ENCODE data around the gene AGPAT1.

AGPAT1 gene

DNA sequence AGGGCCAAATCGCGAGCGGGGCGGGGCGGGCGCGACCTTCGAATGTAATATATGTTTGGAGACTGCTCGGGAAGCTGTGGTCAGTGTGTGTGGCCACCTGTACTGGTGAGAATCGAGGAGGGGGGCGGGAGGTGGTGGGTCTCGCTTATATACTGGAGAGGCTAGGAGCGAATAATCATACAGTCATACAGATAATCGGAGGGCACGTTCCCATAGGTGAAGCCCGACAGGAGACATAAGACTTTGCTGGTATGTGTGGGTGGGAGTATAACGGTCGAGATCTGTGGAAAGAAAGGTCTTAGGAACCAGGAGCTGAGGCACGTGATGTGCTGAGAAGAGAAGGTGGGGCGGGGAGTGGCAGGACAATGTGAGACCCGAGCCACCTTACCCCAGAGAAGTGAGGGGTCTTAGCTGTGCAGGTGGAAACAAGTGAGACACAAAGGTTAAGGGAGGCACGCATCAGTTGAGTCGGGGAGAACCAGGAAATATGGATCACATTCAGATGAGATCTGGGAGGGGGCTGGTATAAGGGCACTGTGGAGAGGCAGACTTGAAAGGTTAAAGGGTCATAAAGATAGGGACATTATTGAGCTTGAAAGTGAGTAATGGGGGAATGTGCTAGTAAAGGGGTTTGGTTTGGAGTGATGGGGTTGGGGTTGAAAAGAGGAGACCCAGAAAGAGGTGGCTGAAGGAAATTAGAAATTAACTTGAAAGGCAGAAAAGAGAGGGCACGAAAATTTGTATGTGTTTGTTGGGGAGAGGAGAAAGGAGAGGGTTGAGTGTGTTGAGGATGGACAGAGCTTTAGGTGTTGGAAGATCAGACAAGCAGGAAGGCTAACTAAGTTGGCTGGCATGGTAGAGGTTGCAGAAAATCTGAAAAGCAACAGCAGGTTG, 2.9 kb upstream of the AGPAT1 start:
- Histone ChIP-seq H3K4me1 (ENCODE audit: control insufficient read depth in 1 of 2, insufficient read depth in 2 of 2, low read length in 2 of 2) (peaks cover 43 to 53% of the 10 kb centered on the region in 2 donors), H3K4me3 (ENCODE audit: low read depth in 1 of 2, low read length in 2 of 2) (peak overlapping the region; percentile 85 to 98), H3K27me3 (ENCODE audit: control insufficient read depth in 1 of 2, insufficient read depth in 2 of 2, low read length in 2 of 2) (no peaks in the 10 kb centered on the region), H3K9ac (ENCODE audit: low read depth in 1 of 2, low read length in 2 of 2) (peak overlapping the region; percentile 81 to 95), H3K36me3 (ENCODE audit: control insufficient read depth in 1 of 2, insufficient read depth in 2 of 2, low read length in 2 of 2) (peaks cover 8 to 29% of the 10 kb centered on the region in 2 donors), H3K9me3 (ENCODE audit: control insufficient read depth in 1 of 2, low read length in 2 of 2) (no peaks in the 10 kb centered on the region), H3K27ac (ENCODE audit: low read depth, low read length) (peak overlapping the region; percentile 94)

GRCh38 chr6:32177788-32178546, 2.1 kb upstream of the AGPAT1 start, which contains the start of gene RNF5:
TSS of gene RNF5 (plus strand) at chr6:32178405. CDS start at chr6:32178512, 107 bp downstream.
- H3K27me3 ChIP-seq (ENCODE audit: control insufficient read depth in 1 of 2, insufficient read depth in 2 of 2, low read length in 2 of 2): no peaks in the 10 kb centered on the region
- H3K9ac ChIP-seq (ENCODE audit: low read depth in 1 of 2, low read length in 2 of 2): peak within 1 kb of the TSS; percentile 84 to 95
- H3K27ac ChIP-seq (ENCODE audit: low read depth, low read length): peak within 1 kb of the TSS; percentile 94
- no peaks in the 10 kb centered on the region for H3K9me3 ChIP-seq (ENCODE audit: control insufficient read depth in 1 of 2, low read length in 2 of 2)
- peak within 1 kb of the TSS; percentile 85 to 98 for H3K4me3 ChIP-seq (ENCODE audit: low read depth in 1 of 2, low read length in 2 of 2)
- H3K36me3 ChIP-seq (ENCODE audit: control insufficient read depth in 1 of 2, insufficient read depth in 2 of 2, low read length in 2 of 2): peaks cover 8 to 21% of the 10 kb centered on the region in 2 donors
- H3K4me1 ChIP-seq (ENCODE audit: control insufficient read depth in 1 of 2, insufficient read depth in 2 of 2, low read length in 2 of 2): peaks cover 47 to 57% of the 10 kb centered on the region in 2 donors

GRCh38 chr6:32177183-32177787, 1.4 kb upstream of the AGPAT1 start:
- H3K27ac ChIP-seq (ENCODE audit: low read depth, low read length): peak overlapping the region; percentile 94
- H3K27me3 ChIP-seq (ENCODE audit: control insufficient read depth in 1 of 2, insufficient read depth in 2 of 2, low read length in 2 of 2): no peaks in the 10 kb centered on the region
- peaks cover 51 to 59% of the 10 kb centered on the region in 2 donors for H3K4me1 ChIP-seq (ENCODE audit: control insufficient read depth in 1 of 2, insufficient read depth in 2 of 2, low read length in 2 of 2)
- no peaks in the 10 kb centered on the region for H3K9me3 ChIP-seq (ENCODE audit: control insufficient read depth in 1 of 2, low read length in 2 of 2)
- peak overlapping the region; percentile 78 to 85 for H3K4me3 ChIP-seq (ENCODE audit: low read depth in 1 of 2, low read length in 2 of 2)
- peak overlapping the region; percentile 80 to 84 for H3K9ac ChIP-seq (ENCODE audit: low read depth in 1 of 2, low read length in 2 of 2)
- peaks cover 8 to 14% of the 10 kb centered on the region in 2 donors for H3K36me3 ChIP-seq (ENCODE audit: control insufficient read depth in 1 of 2, insufficient read depth in 2 of 2, low read length in 2 of 2)

- Histone ChIP-seq H3K36me3 (ENCODE audit: control insufficient read depth in 1 of 2, insufficient read depth in 2 of 2, low read length in 2 of 2) (peaks cover 8 to 13% of the 10 kb centered on the region in 2 donors), H3K9me3 (ENCODE audit: control insufficient read depth in 1 of 2, low read length in 2 of 2) (no peaks in the 10 kb centered on the region), H3K27ac (ENCODE audit: low read depth, low read length) (peak overlapping the region; percentile 94), H3K9ac (ENCODE audit: low read depth in 1 of 2, low read length in 2 of 2) (peak overlapping the region; percentile 80 to 84), H3K27me3 (ENCODE audit: control insufficient read depth in 1 of 2, insufficient read depth in 2 of 2, low read length in 2 of 2) (no peaks in the 10 kb centered on the region), H3K4me1 (ENCODE audit: control insufficient read depth in 1 of 2, insufficient read depth in 2 of 2, low read length in 2 of 2) (peaks cover 51 to 55% of the 10 kb centered on the region in 2 donors), H3K4me3 (ENCODE audit: low read depth in 1 of 2, low read length in 2 of 2) (peak overlapping the region; percentile 78 to 85)
Measured at GRCh38 chr6:32176476-32177182, 745 bp upstream of the AGPAT1 start.

DNA sequence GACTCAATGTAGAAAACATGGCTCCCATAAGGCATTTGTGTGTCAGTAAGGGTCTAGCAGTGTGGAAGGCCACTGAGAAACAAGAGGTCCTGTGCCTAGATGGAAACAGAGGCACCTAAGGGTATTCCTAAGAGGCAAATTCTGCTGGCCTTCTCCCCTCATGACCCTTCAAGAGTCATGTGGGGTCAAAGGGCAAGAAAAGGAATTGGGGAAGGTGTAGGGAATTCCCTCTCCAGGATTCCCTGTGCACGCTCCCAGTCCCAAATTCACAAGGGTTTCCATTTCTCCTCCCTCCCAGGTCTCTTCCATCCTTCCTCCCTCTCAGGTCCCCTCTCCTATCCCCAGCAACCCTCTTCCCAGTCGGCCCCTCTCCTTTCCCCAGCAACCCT, 568 bp downstream of the AGPAT1 start:
- Histone ChIP-seq H3K4me1 (ENCODE audit: control insufficient read depth in 1 of 2, insufficient read depth in 2 of 2, low read length in 2 of 2) (peaks cover 46 to 51% of the 10 kb centered on the region in 2 donors), H3K36me3 (ENCODE audit: control insufficient read depth in 1 of 2, insufficient read depth in 2 of 2, low read length in 2 of 2) (peaks cover 7 to 17% of the 10 kb centered on the region in 2 donors), H3K27me3 (ENCODE audit: control insufficient read depth in 1 of 2, insufficient read depth in 2 of 2, low read length in 2 of 2) (no peaks in the 10 kb centered on the region), H3K9me3 (ENCODE audit: control insufficient read depth in 1 of 2, low read length in 2 of 2) (no peaks in the 10 kb centered on the region), H3K9ac (ENCODE audit: low read depth in 1 of 2, low read length in 2 of 2) (peak overlapping the region; percentile 84 to 98), H3K27ac (ENCODE audit: low read depth, low read length) (no peak overlapping the region), H3K4me3 (ENCODE audit: low read depth in 1 of 2, low read length in 2 of 2) (peak overlapping the region; percentile 85 to 91)

DNA sequence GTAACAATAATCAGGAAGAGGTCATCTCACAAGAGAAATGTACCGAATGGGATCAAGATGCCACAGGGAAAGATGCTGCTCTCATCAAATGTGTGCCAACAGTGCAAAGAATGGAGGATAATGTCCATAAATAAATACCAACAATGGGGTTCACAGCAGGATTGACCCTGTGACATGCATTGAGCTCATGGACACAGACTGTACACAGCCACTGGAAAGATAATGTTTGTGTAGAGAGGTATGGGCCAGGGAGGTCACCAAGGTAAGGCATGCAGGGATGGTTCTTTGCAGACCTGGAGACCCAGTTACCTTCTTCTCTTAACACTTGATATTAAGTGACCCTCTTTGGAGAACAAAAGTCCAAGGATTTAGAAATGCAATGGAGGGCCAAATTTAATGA, 1.5 kb downstream of the AGPAT1 start:
- Histone ChIP-seq H3K4me3 (ENCODE audit: low read depth in 1 of 2, low read length in 2 of 2) (peak overlapping the region in 1 of 2 donors; percentile 85), H3K36me3 (ENCODE audit: control insufficient read depth in 1 of 2, insufficient read depth in 2 of 2, low read length in 2 of 2) (peaks cover 14 to 21% of the 10 kb centered on the region in 2 donors), H3K9ac (ENCODE audit: low read depth in 1 of 2, low read length in 2 of 2) (no peak overlapping the region), H3K9me3 (ENCODE audit: control insufficient read depth in 1 of 2, low read length in 2 of 2) (no peaks in the 10 kb centered on the region), H3K27ac (ENCODE audit: low read depth, low read length) (no peak overlapping the region), H3K27me3 (ENCODE audit: control insufficient read depth in 1 of 2, insufficient read depth in 2 of 2, low read length in 2 of 2) (no peaks in the 10 kb centered on the region), H3K4me1 (ENCODE audit: control insufficient read depth in 1 of 2, insufficient read depth in 2 of 2, low read length in 2 of 2) (peaks cover 39 to 44% of the 10 kb centered on the region in 2 donors)

DNA sequence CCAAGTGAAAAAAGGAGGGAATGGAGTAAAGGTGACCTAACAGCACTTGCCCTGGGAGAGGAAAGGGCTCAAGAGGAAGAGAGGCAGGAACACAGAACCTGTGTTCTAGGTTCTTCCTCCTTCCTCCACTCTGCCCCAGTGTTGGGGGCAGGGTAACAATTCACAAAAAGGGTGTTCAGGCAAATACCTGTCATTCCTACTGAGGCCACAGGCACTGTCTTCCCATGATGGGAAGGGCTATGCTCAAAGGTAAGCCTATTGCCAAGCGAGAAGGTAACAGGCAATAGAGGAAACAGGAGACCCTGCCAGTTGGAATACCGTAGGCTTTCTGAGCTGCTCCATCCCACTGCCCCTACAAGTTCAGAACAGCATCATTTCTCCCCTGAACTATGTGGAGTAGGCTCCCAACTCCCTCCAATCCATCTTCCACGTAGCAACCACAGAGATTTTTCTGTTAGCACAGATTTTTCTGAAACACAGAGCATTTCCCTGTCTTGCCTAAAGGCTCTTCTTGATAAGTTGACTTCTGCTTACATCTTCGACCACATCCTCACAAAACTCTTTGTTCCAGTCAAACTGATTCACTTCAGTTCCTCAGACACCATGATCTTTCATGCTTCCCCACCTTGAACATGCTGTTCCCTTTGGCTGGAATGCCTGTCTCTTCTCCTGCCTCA, 2.7 kb downstream of the AGPAT1 start:
- H3K27me3 ChIP-seq (ENCODE audit: control insufficient read depth in 1 of 2, insufficient read depth in 2 of 2, low read length in 2 of 2): no peaks in the 10 kb centered on the region
- H3K9me3 ChIP-seq (ENCODE audit: control insufficient read depth in 1 of 2, low read length in 2 of 2): no peaks in the 10 kb centered on the region
- H3K4me3 ChIP-seq (ENCODE audit: low read depth in 1 of 2, low read length in 2 of 2): no peak overlapping the region
- no peak overlapping the region for H3K27ac ChIP-seq (ENCODE audit: low read depth, low read length)
- H3K4me1 ChIP-seq (ENCODE audit: control insufficient read depth in 1 of 2, insufficient read depth in 2 of 2, low read length in 2 of 2): peaks cover 34 to 35% of the 10 kb centered on the region in 2 donors
- H3K36me3 ChIP-seq (ENCODE audit: control insufficient read depth in 1 of 2, insufficient read depth in 2 of 2, low read length in 2 of 2): peaks cover 14 to 31% of the 10 kb centered on the region in 2 donors
- H3K9ac ChIP-seq (ENCODE audit: low read depth in 1 of 2, low read length in 2 of 2): no peak overlapping the region

DNA sequence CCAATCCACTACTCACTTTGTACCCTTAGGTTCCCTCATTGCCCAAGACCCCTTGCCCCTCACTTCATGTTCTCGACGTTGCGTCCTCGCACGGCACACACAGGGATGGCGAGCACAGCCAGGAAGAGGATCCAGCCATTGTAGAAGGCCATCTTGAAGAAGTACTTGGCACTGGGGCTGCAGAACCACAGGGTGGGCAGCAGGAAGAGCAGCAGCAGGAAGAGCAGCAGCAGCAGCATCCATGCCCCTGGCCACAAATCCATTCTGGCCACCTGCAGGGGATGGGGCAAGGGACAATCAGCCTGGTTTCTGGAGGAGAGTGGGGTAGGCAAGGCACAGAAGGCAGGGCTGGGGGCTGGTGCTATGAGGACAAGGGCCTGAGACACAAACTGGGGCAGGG, 4.7 kb downstream of the AGPAT1 start:
- Histone ChIP-seq H3K27ac (ENCODE audit: low read depth, low read length) (no peak overlapping the region), H3K4me3 (ENCODE audit: low read depth in 1 of 2, low read length in 2 of 2) (no peak overlapping the region), H3K36me3 (ENCODE audit: control insufficient read depth in 1 of 2, insufficient read depth in 2 of 2, low read length in 2 of 2) (peaks cover 14 to 46% of the 10 kb centered on the region in 2 donors), H3K9me3 (ENCODE audit: control insufficient read depth in 1 of 2, low read length in 2 of 2) (no peaks in the 10 kb centered on the region), H3K4me1 (ENCODE audit: control insufficient read depth in 1 of 2, insufficient read depth in 2 of 2, low read length in 2 of 2) (peaks cover 22 to 23% of the 10 kb centered on the region in 2 donors), H3K27me3 (ENCODE audit: control insufficient read depth in 1 of 2, insufficient read depth in 2 of 2, low read length in 2 of 2) (no peaks in the 10 kb centered on the region), H3K9ac (ENCODE audit: low read depth in 1 of 2, low read length in 2 of 2) (no peak overlapping the region)

GRCh38 chr6:32170294-32170693, 5.6 kb downstream of the AGPAT1 start:
- H3K9ac ChIP-seq (ENCODE audit: low read depth in 1 of 2, low read length in 2 of 2): no peak overlapping the region
- peaks cover 14 to 49% of the 10 kb centered on the region in 2 donors for H3K36me3 ChIP-seq (ENCODE audit: control insufficient read depth in 1 of 2, insufficient read depth in 2 of 2, low read length in 2 of 2)
- H3K4me1 ChIP-seq (ENCODE audit: control insufficient read depth in 1 of 2, insufficient read depth in 2 of 2, low read length in 2 of 2): peaks cover 18 to 20% of the 10 kb centered on the region in 2 donors
- no peaks in the 10 kb centered on the region for H3K9me3 ChIP-seq (ENCODE audit: control insufficient read depth in 1 of 2, low read length in 2 of 2)
- H3K27ac ChIP-seq (ENCODE audit: low read depth, low read length): no peak overlapping the region
- H3K4me3 ChIP-seq (ENCODE audit: low read depth in 1 of 2, low read length in 2 of 2): no peak overlapping the region
- no peaks in the 10 kb centered on the region for H3K27me3 ChIP-seq (ENCODE audit: control insufficient read depth in 1 of 2, insufficient read depth in 2 of 2, low read length in 2 of 2)
